HUDEP-2 (cell line): ENCODE results near the gene DPH2.

Source experiments
- DNase-seq, 76 experiments: peaks; one replicate each; lab custom pipeline; 2025; ENCODE audit not compliant: unreplicated experiment in 76 of 76; lab: John Stamatoyannopoulos, UW

Gene DPH2

DNA sequence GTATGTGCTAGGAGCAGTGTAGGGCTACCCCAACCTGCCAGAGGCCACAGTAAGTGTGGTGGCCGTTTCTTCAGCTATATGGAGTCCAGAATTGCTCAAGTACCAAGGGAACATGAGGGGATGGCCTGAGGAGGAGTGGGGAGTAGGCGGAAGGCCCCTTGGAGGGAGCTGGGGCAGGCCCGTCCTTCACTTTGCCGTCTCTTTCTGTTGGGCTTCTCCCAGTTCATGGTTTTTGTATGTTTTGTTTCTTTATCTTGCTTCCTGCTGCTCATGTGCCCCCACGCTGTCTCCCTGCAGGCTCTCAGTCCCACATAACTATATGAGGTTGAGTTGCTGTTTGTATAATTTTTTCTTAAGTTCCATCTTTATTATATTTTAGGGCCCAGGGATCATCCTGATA is 5.9 kb upstream of the DPH2 start:
- no peak for DNase-seq

DNA sequence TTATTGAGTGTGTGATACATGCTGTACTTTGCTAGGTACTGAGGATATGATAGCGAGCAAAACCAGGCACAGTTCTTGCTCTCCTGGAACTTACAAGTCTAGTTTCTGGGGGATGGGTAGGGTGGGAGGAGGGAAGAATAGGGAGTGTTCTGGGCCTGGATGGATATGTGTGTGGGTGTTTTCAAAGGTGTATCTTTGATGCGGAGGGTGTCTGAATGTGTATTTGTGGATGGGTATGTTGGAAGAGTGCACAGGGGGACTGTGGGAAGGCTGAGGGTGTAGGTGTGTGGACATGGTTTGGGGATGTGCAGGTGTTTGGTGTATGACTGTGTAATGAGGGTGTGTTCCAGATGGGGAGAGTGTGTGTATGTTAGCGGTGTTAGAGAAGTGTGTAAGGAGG is 4.5 kb upstream of the DPH2 start:
- DNase-seq = no peak

- DNase-seq = peak in 21 of 76 experiments; percentile 1 to 40 (median 15)
Observed at GRCh38 chr1:43968348-43968948, 1.4 kb upstream of the DPH2 start.

GRCh38 chr1:43969416-43969745 is 429 bp upstream of the DPH2 start:
- no peak for DNase-seq

GRCh38 chr1:43970502-43970901 is 692 bp downstream of the DPH2 start:
- no peak for DNase-seq

DNA sequence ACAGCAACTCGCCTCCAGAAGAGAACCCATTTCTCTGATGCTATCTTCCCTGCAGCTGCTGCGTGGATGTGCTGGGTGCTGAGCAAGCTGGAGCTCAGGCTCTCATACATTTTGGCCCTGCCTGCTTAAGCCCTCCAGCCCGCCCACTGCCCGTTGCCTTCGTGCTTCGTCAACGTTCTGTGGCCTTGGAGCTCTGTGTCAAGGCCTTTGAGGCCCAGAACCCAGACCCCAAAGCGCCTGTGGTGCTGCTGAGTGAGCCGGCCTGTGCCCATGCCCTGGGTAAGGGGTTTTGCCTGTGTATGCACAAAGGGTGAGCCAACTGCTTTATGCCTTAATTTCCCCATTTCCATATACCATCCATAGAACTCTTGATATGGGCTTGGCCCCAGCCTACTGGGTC is 1.1 kb downstream of the DPH2 start:
- DNase-seq = no peak

GRCh38 chr1:43971336-43971980 is 1.6 kb downstream of the DPH2 start:
- no peak for DNase-seq

- DNase-seq = peak in 22 of 76 experiments; percentile 10 to 77 (median 44)
Observed at GRCh38 chr1:43973981-43974442, 4.2 kb downstream of the DPH2 start.

DNA sequence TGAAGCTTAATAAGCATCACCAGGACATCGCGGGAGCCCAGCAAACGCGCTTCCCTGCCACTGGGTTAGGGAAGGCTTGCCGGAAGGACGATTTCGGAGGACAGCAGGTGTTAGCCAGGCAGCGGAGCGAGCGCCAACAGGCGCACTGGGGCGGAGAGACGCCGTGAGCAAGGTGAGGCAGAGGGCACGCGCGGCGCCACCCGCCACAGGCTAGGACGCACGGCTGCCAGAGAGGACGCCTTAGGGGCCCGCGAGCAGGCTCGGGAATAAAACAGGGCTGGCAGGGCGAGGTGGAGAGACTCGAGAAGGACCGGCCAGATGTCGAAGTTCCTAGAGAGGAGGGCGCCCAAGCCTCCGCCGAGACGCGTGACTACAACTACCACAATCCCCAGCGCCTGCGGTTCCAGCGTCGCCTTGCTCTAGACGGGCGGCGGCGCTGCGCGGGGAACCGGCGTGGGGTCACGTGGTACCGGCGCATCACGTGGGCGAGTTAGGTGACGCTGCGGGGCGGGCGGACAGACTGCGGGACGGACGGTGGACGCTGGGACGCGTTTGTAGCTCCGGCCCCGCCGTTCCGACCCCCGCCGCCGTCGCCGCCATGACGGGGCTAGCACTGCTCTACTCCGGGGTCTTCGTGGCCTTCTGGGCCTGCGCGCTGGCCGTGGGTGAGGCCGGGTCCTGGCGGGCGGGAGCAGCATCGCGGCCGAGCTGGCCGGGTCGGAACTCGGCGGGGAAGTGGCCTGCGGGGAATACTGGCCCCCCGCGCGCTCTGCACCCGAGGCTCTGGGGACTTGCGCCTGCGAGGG is 4.8 kb downstream of the DPH2 start, which contains the start of gene ATP6V0B:
ATP6V0B (plus strand) TSS at position 518 of the 806 bp plus-strand sequence; CDS start at position 599, 81 bp downstream.
- DNase-seq = peak in 75 of 76 experiments; percentile 44 to 96 (median 90)

- peak in 25 of 76 experiments; percentile 11 to 50 (median 24) for DNase-seq
Observed at GRCh38 chr1:43975249-43975961, 5.6 kb downstream of the DPH2 start.

- DNase-seq = peak in 1 of 76 experiments; percentile 8
Observed at GRCh38 chr1:43976045-43976444, 6.2 kb downstream of the DPH2 start.

DNA sequence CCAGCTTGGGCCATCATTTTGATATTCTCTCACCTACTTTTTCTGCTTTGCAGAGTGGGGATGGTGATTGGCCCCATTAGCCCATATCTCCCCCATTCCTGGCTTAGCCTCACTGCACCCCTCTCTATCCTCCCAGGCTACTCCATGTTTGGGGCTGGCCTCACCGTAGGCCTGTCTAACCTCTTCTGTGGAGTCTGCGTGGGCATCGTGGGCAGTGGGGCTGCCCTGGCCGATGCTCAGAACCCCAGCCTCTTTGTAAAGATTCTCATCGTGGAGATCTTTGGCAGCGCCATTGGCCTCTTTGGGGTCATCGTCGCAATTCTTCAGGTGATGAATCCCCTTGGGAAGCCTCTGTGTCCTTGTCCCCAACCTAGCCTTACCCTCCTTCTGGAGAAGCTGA is 7.1 kb downstream of the DPH2 start:
- DNase-seq = no peak

GRCh38 chr1:43977376-43978263 is 7.8 kb downstream of the DPH2 start:
- DNase-seq = peak in 1 of 76 experiments; percentile 10

DNA sequence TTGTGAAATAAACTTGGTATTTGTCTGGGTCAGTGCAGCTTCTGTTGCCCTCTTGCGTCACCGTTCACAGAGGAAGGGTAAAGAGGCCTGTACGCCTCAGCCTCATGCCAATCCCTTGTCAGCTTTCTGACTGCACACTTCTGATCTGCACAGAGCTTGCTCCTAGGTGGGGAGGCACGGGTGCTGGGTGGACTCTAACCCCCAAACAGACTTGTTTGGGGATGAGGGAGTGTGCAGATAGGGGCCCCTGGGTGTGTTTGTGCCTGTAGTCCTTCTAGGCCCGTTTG is 8.4 kb downstream of the DPH2 start:
- no peak for DNase-seq

DNA sequence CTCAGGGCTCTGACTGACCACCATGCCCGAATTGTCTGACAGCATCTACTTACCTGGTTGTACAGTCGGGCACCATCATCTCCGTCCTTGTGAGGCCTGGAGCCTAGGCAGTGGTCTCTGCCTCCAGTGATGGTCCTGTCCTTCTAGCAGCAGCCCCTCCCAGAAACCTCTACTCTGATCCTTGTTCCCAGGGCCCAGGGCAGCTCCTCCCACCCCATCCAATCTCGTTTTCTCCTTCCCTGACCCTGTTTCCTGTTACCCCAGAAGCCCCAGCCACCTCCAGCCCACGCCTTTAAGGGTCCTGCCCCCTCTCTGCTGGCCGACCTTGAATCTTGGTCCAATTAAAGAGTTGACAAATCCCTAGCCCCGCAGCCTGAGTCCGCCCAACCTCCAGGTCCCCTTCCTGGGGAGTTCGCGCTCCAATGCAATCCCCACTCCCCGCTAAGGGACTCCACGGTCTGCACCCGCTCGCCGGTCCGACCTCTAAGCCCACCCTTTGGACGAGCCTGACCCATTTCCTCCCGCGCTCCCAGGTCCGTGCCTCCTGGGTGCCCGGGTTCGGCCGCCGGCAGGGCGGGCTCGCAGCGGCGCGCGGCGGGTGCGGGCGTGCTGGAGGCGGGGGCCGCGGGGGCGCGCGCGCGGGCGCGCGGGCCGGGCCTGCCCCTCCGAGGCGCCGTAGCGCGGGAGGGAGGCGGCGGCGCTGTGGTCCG is 8.9 kb downstream of the DPH2 start, which contains the start of gene B4GALT2:
B4GALT2 (plus strand) TSS at position 660 of the 710 bp plus-strand sequence. CDS start 1,951 bp downstream, outside the sequence.
- DNase-seq = peak in 33 of 76 experiments; percentile 8 to 52 (median 31)

DNA sequence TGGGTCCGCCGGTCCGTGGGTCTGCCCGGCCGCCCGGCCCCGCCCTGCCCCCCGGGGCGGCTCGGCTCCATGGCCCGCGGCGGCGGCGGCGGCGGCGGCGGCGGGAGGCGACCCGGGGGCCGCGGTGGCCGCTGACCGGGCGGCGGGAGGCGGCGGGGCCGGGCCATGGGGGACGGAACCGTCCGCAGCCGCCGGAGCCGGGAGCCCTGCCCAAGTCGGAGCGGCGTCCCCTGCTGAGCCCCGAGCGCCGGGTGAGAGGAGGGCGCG is 9.4 kb downstream of the DPH2 start:
- DNase-seq = no peak

GRCh38 chr1:43979528-43980254 is 9.9 kb downstream of the DPH2 start:
- DNase-seq = peak in 67 of 76 experiments; percentile 9 to 78 (median 57)

- no peak for DNase-seq
Observed at GRCh38 chr1:43980255-43981134, 10.7 kb downstream of the DPH2 start.
